Mesodermal cell (in vitro differentiated cells): ENCODE measurements around the gene ONECUT2.
"Not testable (repeated sequence)": the region's sequence is repeated elsewhere in the genome, so short reads cannot be mapped to it uniquely, and the experiment has no call there.

ENCODE experiments used
- H3K27ac ChIP-seq: 2 replicates; pipeline ENCODE4 v1.7.0; 2013; ENCODE audit warnings: mild to moderate bottlenecking, low read depth, low read length, moderate library complexity; ENCODE audit not compliant: severe bottlenecking
- H3K36me3 ChIP-seq: 2 replicates; pipeline ENCODE4 v1.7.1; 2013; ENCODE audit warnings: mild to moderate bottlenecking, low read length, moderate library complexity; ENCODE audit not compliant: control insufficient read depth, insufficient read depth
- H3K4me1 ChIP-seq: one replicate; pipeline ENCODE4 v1.7.1; 2013; ENCODE audit warnings: mild to moderate bottlenecking, low read length; ENCODE audit not compliant: insufficient read depth, control insufficient read depth, poor library complexity, severe bottlenecking
- H3K4me3 ChIP-seq: 2 replicates; pipeline ENCODE4 v1.7.0; 2013; ENCODE audit warnings: low read length, control low read depth, mild to moderate bottlenecking; ENCODE audit not compliant: insufficient read depth, poor library complexity, severe bottlenecking; ENCODE audit errors: extremely low read depth
- H3K9me3 ChIP-seq: 2 replicates; pipeline ENCODE4 v1.7.1; 2013; ENCODE audit warnings: mild to moderate bottlenecking, low read length, moderate library complexity; ENCODE audit not compliant: control insufficient read depth
- WGBS, 2 experiments: methylation state at CpG; one replicate each; pipeline ENCODE4 v1.1.5; 2013; ENCODE audit warnings: missing lambda C conversion rate in 2 of 2; ENCODE audit not compliant: insufficient coverage in 2 of 2; 5-methylcytosine and 5-hydroxymethylcytosine counted together

Gene ONECUT2

DNA sequence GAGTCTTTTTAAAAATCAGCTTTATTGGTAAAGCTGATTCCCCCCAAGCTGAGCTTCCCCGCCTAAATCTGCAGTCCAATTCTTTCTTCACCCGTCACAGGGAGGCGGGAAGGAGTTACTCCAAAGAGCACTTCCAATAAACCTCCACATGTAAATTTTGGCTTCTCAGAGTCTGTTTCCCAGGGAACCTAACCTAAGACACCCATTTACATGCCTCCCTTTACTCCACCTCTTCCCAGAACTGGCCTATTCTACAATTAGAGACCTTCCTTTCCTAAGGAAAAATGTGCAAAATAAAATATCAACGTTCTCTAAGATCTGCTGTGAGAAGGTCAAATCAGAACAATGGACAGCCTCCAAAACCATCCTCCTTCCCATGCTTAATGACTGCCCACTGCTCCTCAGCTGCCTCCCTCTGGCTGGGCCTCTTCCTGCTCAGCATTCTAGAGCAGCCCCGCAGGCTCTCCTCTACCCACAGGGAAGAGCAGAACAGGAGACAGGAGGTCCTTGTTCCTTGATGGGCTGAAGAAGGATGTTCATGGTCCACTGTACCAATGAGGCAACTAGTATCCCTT is 63.6 kb downstream of the ONECUT2 start:
- Histone ChIP-seq H3K36me3 (no peaks in the 10 kb centered on the region), H3K9me3 (no peaks in the 10 kb centered on the region), H3K4me3 (no peak overlapping the region), H3K27ac (no peak overlapping the region), H3K4me1 (no peaks in the 10 kb centered on the region)
- 91 to 92% methylated on average over 3 to 4 of the region's 5 CpGs for WGBS, 2 experiments

DNA sequence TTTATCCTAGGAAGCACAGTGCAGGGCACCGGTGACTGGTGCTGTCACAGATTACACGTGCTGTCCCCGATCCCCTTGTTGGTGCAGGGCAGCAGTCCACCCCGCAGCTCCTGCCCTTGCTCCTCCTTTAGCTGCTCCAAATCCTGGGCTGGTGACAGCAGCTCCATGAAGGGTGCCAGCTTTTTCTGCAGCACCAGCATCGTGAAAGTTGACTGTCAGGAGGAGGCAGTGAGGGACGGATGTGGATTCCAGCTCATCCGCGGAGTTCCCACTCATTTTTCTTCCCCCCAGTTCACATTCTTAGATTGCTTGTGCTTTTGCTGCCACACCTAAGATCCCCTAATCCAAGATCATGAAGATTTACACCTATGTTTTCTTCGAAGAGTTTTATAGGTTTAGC is 67.5 kb downstream of the ONECUT2 start:
- 72 to 74% methylated on average over 7 of the region's 9 CpGs for WGBS, 2 experiments
- H3K27ac ChIP-seq: no peak overlapping the region
- H3K4me3 ChIP-seq: no peak overlapping the region
- no peaks in the 10 kb centered on the region for H3K36me3 ChIP-seq
- H3K4me1 ChIP-seq: no peaks in the 10 kb centered on the region
- no peaks in the 10 kb centered on the region for H3K9me3 ChIP-seq

DNA sequence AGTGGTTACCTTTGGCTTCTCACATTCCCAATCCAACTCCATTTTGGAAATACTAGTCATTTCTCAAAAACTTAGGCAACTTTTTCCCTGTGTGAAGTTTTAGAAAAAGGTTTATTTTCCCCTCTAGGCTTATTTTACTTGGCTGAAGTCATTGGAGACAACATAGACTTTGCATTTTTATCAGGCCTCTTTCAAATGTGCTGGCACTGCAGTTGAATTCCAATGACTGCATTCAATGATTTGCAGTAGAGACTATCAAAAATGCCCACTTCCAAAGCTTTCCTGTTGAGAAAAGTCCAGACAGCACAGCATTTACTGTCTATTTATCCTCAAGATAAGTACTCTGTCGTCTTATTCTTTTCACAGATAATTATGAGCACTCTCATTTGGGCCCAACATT is 70.1 kb downstream of the ONECUT2 start:
- Histone ChIP-seq H3K9me3 (no peaks in the 10 kb centered on the region), H3K4me1 (no peaks in the 10 kb centered on the region), H3K4me3 (no peak overlapping the region), H3K36me3 (no peaks in the 10 kb centered on the region), H3K27ac (no peak overlapping the region)
- WGBS, 2 experiments: 89 to 94% methylated on average over 1 of the region's 1 CpG

DNA sequence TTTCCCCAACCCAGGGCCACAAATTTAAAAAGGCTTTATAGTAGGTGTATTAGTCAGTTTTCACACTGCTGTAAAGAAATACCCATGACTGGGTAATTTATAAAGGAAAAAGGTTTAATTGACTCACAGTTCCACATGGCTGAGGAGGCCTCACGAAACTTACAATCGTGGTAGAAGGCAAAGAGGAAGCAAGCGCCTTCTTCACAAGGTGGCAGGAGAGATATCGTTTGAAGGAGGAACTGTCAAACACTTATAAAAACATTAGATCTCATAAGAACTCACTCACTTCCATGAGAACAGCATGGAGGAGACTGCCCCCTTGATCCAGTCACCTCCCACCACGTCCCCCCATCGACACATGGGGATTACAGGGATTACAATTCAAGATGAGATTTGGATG is 80.9 kb downstream of the ONECUT2 start:
- 79 to 83% methylated on average over 1 to 3 of the region's 6 CpGs for WGBS, 2 experiments
- Histone ChIP-seq H3K4me1 (no peaks in the 10 kb centered on the region), H3K4me3 (no peak overlapping the region), H3K9me3 (no peaks in the 10 kb centered on the region), H3K27ac (no peak overlapping the region), H3K36me3 (no peaks in the 10 kb centered on the region)

DNA sequence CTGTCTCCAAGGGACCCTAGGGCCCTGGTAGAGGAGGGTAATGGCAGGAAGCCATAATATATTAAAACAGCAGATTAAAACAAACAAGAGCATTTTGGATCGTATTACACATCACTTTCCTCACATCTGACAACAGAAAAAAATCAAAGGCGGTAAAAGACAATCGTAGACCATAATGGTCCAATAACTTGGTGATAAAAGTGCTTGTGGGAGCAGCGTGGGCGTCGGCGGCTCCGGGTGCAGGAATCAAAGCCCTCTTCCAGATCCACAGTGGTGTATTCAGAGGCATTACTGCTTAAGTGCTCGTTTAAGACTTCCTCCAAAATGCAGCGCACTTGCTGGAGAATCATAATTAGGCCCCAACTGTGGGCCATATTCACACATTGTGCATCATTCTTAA is 83.4 kb downstream of the ONECUT2 start:
- no peak overlapping the region for H3K4me3 ChIP-seq
- 98% methylated on average over 9 of the region's 10 CpGs; no CpG with 5 or more reads in 1 of the 2 experiments for WGBS, 2 experiments
- no peaks in the 10 kb centered on the region for H3K9me3 ChIP-seq
- H3K27ac ChIP-seq: no peak overlapping the region
- H3K36me3 ChIP-seq: no peaks in the 10 kb centered on the region
- H3K4me1 ChIP-seq: no peaks in the 10 kb centered on the region

DNA sequence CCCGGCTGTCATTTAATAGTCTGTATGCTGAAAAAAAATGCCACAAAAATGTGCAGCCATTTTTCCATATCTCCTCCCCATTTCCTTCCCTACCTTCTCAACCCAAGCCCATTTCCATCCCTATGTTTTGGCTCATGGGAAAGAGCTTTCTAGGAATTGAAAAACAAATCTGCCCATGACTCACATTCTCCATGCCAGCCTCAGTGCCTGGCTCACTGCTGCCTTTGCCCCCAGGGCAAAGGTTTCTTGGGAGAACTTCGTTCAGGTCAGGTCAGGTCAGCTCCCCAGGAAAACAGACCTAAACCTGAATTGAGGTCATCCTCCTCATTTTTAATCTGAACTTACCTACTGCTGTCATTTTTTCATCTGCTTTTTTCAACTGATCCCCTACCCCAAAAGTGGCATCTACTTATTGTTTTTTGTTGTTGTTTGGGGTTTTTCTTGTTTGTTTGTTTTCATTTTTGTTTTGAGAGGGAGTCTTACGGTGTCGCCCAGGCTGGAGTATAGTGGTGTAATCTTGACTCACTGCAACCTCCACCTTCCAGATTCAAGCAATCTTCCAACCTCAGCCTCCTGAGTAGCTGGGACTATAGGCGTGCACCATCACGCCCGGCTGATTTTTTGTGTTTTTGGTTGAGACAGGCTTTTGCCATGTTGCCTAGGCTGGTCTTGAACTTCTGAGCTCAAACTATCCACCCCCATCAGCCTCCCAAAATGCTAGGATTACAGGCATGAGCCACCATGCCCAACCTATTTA is 84.7 kb downstream of the ONECUT2 start:
- Histone ChIP-seq H3K36me3 (no peaks in the 10 kb centered on the region), H3K4me1 (no peaks in the 10 kb centered on the region), H3K27ac (no peak overlapping the region), H3K9me3 (no peaks in the 10 kb centered on the region), H3K4me3 (no peak overlapping the region)
- WGBS, 2 experiments: 75 to 89% methylated on average over 2 to 5 of the region's 7 CpGs

DNA sequence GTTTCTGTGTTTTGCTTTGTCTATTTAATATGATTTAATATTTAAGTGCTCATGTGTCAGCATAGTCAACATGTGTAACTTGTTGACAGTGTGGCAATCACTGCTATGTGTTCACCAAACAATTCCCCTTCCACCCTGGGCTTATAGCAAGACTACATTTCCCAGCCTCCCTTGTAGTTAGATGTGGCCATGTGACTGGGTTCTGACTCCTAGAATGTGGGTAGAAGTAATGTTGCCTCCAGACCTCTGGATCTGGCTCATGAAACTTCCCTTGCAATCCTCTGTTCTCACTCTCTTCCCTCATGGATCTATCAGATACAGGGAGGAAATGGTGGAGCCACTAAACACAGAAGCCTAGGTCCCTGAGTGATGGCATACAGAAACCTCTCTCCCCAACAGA is 87.2 kb downstream of the ONECUT2 start:
- H3K9me3 ChIP-seq: not testable (repeated sequence)

DNA sequence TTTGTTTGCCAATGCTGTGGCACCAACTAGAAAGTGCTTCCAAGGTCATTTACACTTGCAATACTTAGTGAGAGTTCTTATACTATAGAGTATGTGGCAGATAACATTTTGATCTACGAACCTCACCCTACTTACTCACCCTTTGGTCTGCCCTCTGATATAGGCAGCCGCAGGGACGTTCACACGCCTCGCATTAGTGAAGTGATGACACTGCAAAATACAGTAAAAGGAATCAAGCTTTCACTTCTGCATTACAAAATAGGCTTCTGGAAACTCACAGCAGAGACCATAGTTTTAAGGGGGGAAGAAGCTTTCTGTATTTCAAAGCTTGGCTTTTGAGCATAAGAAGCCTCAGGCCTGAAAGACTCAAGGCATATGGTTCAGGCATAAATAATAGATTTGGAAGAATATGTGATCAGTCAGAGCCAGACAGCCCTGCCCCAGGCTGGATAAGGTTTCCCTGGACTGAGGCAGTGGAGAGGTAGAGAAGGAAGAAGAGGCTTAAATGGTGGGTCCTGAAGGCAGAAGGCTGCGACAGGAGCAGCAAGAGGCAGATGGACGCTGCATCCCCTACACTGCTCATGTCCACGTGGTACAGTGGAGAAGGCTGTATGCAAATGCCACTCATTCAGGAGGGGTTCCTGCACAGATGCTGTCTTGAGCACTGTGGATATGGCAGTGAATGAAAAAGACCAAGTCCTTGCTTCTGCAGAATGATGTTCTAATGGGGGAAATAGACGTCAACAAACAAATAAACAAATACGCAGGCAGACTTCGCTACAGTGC is 88.2 kb downstream of the ONECUT2 start:
- Histone ChIP-seq H3K4me1 (no peaks in the 10 kb centered on the region), H3K27ac (no peak overlapping the region), H3K36me3 (no peaks in the 10 kb centered on the region), H3K4me3 (no peak overlapping the region), H3K9me3 (no peaks in the 10 kb centered on the region)
- WGBS, 2 experiments: 88 to 95% methylated on average over 7 of the region's 11 CpGs

More for the DNA sequence above, 87.2 kb downstream of the ONECUT2 start:
- H3K4me3 ChIP-seq, H3K4me1 ChIP-seq, H3K36me3 ChIP-seq, H3K27ac ChIP-seq: not testable (repeated sequence)

DNA sequence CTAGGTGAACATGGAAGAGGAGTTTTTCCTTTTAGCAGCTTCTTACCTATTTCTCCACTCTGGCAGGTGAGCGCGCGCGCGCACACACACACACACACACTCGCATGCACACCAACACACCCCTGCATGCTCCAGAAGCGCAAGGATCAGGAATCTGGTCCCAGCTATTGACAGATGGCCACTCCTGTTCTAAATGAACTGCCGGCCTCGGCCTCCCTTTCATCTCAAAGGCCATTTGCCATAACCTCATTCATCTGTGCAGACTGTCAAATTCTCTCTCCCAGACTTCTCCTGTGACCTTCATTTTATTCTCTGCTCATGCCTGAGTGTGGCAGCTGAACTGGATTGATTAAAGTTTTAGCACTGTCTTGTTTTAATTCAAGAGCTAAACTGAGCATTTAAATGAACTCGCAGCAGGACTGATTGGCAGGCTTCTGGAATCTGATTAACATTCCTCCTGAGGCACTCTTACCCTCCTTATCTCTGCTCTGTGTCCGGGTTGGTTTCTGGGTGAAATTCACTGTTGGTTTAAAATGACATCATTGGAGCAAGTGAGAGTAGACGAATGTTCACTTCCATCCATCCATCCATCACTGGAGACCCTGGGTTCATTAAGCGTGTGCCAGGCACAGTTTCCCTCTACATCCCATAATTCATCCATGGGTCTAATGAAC is 92.5 kb downstream of the ONECUT2 start:
- Histone ChIP-seq H3K4me3 (no peak overlapping the region), H3K9me3 (no peaks in the 10 kb centered on the region), H3K27ac (no peak overlapping the region), H3K4me1 (peaks cover under 1% of the 10 kb centered on the region), H3K36me3 (no peaks in the 10 kb centered on the region)
- 70 to 81% methylated on average over 7 to 10 of the region's 13 CpGs for WGBS, 2 experiments

DNA sequence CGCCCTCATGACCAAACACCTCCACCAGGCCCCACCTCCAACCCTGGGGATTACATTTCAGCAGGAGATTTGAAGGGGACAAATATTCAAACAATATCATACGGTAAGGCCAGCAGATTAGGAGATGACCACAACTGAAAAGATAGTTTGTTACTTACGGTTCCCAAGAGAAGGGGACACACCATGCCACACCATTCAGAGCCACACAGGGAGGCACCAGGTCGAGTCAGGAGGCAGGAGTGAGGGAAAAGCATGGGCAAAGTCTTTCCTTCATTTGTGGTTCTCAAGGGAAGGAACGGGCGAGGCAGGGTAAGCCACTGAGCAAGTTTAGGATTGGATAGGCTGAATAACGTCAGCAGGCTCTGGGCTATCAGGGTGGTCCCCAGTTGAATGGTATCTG is 94.0 kb downstream of the ONECUT2 start:
- Histone ChIP-seq H3K27ac (no peak overlapping the region), H3K36me3 (no peaks in the 10 kb centered on the region), H3K4me3 (no peak overlapping the region), H3K9me3 (no peaks in the 10 kb centered on the region), H3K4me1 (peaks cover 15% of the 10 kb centered on the region)
- WGBS, 2 experiments: 87% methylated on average over 5 to 6 of the region's 7 CpGs
